GM12874 (cell line): ENCODE measurements around the gene FTSJ3.
"Not testable (repeated sequence)": the region's sequence is repeated elsewhere in the genome, so short reads cannot be mapped to it uniquely, and the experiment has no call there.

ENCODE experiments used
- TF ChIP-seq, protein P1 (sequence below): IDR thresholded peaks from 2 replicates; pipeline ENCODE4 v1.5.1; 2011; ENCODE audit warnings: low read depth, mild to moderate bottlenecking, control low read depth, low read length, moderate library complexity; ENCODE audit not compliant: insufficient read depth

Gene FTSJ3, protein sequence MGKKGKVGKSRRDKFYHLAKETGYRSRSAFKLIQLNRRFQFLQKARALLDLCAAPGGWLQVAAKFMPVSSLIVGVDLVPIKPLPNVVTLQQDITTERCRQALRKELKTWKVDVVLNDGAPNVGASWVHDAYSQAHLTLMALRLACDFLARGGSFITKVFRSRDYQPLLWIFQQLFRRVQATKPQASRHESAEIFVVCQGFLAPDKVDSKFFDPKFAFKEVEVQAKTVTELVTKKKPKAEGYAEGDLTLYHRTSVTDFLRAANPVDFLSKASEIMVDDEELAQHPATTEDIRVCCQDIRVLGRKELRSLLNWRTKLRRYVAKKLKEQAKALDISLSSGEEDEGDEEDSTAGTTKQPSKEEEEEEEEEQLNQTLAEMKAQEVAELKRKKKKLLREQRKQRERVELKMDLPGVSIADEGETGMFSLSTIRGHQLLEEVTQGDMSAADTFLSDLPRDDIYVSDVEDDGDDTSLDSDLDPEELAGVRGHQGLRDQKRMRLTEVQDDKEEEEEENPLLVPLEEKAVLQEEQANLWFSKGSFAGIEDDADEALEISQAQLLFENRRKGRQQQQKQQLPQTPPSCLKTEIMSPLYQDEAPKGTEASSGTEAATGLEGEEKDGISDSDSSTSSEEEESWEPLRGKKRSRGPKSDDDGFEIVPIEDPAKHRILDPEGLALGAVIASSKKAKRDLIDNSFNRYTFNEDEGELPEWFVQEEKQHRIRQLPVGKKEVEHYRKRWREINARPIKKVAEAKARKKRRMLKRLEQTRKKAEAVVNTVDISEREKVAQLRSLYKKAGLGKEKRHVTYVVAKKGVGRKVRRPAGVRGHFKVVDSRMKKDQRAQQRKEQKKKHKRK

DNA sequence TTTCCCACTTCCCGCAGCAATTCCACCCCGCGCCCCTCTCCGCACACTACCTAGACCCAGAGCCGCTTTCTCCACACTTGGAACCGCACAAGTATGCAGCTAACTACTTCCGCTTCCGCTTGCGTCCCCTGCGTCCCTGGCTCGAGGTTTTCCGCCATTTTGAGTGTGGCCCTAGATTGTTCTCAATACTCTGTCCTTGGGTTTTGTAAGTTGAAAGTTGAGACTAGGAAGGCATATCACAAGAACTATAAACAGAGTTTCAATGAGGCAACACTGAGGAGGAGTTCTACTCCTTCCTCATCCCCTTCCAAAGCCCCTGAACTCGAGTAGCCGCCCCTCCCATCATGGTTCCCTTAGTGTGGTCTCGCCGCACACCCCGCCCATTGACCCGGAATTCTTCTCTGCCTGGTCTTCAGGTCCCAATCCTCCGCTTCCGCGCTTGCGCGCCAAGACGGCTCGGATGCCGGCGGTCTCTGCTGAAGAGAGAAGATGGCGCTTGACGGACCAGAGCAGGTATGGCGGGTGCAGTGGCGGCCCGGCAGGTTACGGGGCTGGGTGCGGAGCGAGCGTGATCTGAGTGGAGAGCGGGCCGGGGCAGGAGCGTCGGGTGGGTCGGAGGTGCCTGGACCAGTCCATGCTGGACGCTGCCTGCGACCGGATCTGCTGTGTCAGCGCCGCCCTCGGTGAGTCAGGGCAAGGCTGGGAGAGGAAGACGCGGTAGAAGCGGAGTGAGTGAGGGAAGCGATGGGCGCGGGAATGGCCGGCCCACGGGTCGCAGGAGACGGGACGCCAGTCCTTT, at the start of gene FTSJ3, which contains the start of gene PSMC5:
Gene FTSJ3, minus strand, starts transcription at position 662 of the 799 bp plus-strand sequence. CDS start 761 bp downstream, outside the sequence.
Gene PSMC5, plus strand, starts transcription at position 430 of the 799 bp plus-strand sequence. Its CDS starts 60 bp downstream, at position 490.
- TF ChIP-seq, protein P1, sequence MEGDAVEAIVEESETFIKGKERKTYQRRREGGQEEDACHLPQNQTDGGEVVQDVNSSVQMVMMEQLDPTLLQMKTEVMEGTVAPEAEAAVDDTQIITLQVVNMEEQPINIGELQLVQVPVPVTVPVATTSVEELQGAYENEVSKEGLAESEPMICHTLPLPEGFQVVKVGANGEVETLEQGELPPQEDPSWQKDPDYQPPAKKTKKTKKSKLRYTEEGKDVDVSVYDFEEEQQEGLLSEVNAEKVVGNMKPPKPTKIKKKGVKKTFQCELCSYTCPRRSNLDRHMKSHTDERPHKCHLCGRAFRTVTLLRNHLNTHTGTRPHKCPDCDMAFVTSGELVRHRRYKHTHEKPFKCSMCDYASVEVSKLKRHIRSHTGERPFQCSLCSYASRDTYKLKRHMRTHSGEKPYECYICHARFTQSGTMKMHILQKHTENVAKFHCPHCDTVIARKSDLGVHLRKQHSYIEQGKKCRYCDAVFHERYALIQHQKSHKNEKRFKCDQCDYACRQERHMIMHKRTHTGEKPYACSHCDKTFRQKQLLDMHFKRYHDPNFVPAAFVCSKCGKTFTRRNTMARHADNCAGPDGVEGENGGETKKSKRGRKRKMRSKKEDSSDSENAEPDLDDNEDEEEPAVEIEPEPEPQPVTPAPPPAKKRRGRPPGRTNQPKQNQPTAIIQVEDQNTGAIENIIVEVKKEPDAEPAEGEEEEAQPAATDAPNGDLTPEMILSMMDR: peak; percentile 87

DNA sequence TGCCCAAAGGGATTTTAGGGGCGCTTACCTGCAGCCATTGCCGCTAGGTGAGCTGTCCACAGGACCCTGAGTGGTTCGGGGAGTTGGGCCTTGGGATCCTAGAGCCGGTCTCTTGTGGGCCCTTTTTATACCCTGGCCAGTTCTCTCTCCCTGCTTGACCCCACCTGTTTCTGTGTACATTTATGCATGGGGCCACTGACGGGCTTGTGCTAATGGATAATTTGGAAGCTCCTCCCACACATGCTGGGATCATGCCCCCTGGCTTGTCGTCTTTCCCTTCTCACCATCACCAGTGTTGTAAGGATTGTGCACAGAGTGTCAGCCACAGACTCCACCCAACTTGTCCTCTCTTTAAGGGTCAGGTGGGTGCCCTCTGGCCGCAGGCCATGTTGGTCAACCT, 46.1 kb upstream of the FTSJ3 start, which contains the start of gene CSH2:
Gene CSH2, minus strand, starts transcription at position 101 of the 400 bp plus-strand sequence. Its CDS starts 63 bp downstream, at position 38.
- TF ChIP-seq, protein P1: not testable (repeated sequence)

DNA sequence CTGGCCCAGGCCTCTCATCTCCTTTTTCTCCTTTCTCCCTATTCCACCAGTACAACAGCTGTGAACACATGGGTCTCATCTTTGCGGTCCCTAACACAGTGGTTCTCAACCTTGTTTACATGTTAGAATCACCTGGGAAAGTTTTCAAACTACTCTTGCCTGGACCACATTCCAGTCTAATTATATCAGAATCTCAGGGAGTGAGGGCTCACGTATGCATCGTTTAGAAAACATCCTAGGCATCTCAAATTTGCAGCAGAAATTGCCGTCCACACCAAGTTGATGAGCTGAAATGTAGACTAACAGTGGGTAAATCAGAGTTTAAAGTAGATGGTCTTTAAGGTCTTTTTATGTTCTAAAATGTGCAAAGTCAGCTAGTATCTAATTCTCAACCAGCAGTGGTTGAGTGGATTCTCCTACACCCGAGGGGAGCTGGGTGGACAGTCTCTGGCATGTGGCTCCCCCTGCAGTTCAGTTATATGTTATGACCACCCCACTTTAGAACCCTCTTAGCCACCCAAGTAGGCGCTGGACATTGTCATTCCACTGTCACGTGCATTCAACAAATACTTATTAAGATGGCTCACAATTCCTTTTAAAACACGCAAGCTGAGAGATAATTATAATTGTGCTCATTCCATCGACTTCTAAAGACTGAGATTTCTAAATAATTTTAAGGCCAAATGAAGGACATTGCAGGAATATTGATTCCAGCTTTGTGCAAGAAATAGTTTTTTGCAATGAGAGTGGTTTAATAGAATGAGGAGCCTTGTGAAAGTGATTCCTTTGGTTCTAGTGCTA, 42.2 kb upstream of the FTSJ3 start:
- TF ChIP-seq, protein P1: peak; percentile 28; the same call in 1 of the 2 replicates

DNA sequence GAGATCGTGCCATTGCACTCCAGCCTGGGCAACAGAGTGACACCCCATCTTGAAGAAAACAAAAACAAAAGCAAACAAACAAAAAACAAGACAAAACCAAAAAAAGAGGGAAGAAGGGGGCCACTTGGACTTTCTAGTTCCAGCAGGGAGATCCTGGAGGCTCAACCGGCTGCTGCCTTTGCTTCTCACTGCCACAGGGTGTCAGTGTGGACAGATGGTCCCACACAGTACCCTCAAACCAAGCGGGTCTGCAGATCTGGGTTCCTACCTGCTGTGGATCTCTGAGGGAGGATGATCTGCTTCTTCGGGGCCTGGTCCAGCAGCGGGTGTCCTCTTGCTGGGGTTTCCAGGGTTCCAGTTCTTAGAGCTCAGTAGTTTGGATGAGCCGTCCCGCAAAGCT, 39.2 kb upstream of the FTSJ3 start:
- TF ChIP-seq, protein P1: 0 out of 2 replicates have a peak, but pooled peaks have one; percentile 5

DNA sequence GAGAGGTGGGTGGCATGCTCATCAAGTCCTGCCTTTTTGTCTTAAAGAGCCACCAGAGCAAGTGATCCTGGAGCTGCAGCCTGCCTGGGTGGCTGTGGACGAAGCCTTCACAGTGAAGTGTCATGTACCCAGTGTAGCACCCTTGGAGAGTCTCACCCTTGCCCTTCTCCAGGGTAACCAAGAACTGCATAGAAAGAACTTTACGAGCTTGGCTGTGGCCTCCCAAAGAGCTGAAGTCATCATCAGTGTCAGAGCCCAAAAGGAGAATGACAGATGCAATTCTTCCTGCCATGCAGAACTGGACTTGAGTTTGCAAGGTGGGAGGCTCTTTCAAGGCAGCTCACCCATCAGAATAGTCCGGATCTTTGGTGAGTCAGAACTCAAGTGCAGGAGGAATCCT, 31.8 kb upstream of the FTSJ3 start:
- TF ChIP-seq, protein P1: no peak

DNA sequence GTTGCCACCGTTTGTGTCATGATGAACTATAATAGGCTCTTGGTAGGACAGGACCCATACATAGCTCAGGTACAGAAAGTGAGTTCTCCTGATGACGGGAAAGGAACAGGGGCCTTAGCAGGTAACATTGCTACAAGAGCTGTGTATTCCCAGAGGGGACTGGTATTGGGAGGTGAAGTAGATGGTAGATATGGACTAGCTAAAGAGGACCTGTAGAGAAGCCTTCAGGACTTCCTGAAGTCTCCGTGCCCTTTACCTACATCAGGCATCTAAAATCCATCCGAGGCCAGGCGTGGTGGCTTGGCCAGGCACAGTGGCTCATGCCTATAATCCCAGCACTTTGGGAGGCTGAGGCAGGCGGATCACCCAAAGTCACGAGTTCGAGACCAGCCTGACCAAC, 27.7 kb upstream of the FTSJ3 start:
- TF ChIP-seq, protein P1: no peak
